Cardiac muscle cell (in vitro differentiated cells and primary cell): ENCODE data around the gene PARVB. TPM values are rescaled to one million over a fixed set of nuclear protein-coding genes. Genes with fewer than 3 reads are reported as not detected.

Source experiments
- DNase-seq, 2 donors: peaks; one replicate each; pipeline versions ENCODE4 v3.0.0 to v3.0.0-alpha.2; 2010 to 2017; ENCODE audit warnings: low read depth in 1 of 2, low spot score in 1 of 2
- H3K27ac ChIP-seq: fragments of 200-600 bp; sonication (generic); 2 replicates; pipeline ENCODE4 v1.5.1; 2016
- H3K27me3 ChIP-seq: fragments of 200-600 bp; sonication (generic); 2 replicates; pipeline ENCODE4 v1.6.0; 2016; ENCODE audit warnings: control low read depth
- H3K36me3 ChIP-seq: fragments of 200-600 bp; sonication (generic); 2 replicates; pipeline ENCODE4 v1.5.1; 2016; ENCODE audit warnings: control low read depth
- H3K4me1 ChIP-seq: fragments of 200-600 bp; sonication (generic); 2 replicates; pipeline ENCODE4 v1.8.1; 2017; ENCODE audit warnings: low read depth, mild to moderate bottlenecking, mixed run types
- H3K4me3 ChIP-seq: fragments of 200-600 bp; sonication (generic); 2 replicates; pipeline ENCODE4 v1.5.1; 2016; ENCODE audit warnings: mild to moderate bottlenecking
- H3K9me3 ChIP-seq: fragments of 200-600 bp; sonication (generic); 2 replicates; pipeline ENCODE4 v1.5.1; 2017; ENCODE audit warnings: low read depth, mild to moderate bottlenecking, control low read depth
- CTCF ChIP-seq: IDR thresholded peaks from 2 replicates; pipeline ENCODE4 v1.5.1; 2012; ENCODE audit warnings: low read depth, mild to moderate bottlenecking, low read length
- polyA plus RNA-seq: library from polyadenylated mRNA; unstranded; fragments of >200 nt; fragmentation: Nextera tagmentation; extraction: Ambion mirVana; gene quantifications from 2 replicates; pipeline ENCODE4 v1.2.1, GENCODE V29; 2016
- total RNA-seq: library from RNA; depleted of rRNA; stranded (reverse); fragments of >200 nt; gene quantifications from 2 replicates; pipeline ENCODE4 v1.2.3, GENCODE V29; 2016

PARVB gene
- total and polyA plus RNA-seq, 2 experiments from 2014 or later, result 30.6 to 46.0 TPM

- Histone ChIP-seq H3K4me3 (no peak overlapping the region), H3K9me3 (no peaks in the 10 kb centered on the region), H3K27ac (no peak overlapping the region), H3K27me3 (no peaks in the 10 kb centered on the region), H3K36me3 (peaks cover 43% of the 10 kb centered on the region), H3K4me1 (no peaks in the 10 kb centered on the region)
- no peak for TF ChIP-seq CTCF
- no peak for DNase-seq
These were observed 34.1 kb upstream of the PARVB start for GRCh38 chr22:43990044-43990443.

DNA sequence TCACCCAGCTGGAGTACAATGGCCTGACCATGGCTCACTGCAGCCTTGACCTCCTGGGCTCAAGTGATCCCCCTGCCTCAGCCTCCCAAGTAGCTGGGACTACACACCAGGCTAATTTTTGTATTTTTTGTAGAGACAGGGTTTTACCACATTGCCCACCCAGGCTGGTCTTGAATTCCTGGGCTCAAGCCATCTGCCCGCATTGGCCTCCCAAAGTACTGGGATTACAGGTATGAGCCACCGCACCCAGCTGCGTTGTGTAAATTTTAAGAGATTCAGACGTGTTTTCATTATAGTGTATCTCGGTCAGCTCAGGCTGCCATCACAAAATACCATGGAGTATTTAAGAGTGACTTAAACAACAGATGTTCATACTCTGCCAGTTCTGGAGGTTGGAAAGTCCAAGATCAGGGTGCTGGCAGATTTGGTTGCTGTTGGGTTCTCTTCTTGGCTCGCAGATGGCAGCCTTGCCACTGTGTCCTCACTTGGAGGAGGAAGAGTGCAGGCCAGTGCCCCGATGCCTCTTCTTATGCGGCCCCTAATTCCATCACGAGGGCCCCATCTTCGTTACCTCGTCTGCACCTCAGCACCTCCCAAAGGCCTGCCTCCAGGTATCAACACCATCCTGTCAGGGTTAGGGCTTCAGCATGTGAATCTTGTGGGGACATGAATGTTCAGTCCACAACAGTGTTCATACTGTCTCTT is 32.6 kb upstream of the PARVB start:
- no peak for TF ChIP-seq CTCF
- peaks cover 38% of the 10 kb centered on the region for H3K36me3 ChIP-seq
- H3K4me3 ChIP-seq, result no peak overlapping the region
- DNase-seq, result no peak
- H3K4me1 ChIP-seq, result no peaks in the 10 kb centered on the region
- H3K9me3 ChIP-seq, result no peaks in the 10 kb centered on the region
- no peak overlapping the region for H3K27ac ChIP-seq
- no peaks in the 10 kb centered on the region for H3K27me3 ChIP-seq

GRCh38 chr22:43992331-43992821 is 31.7 kb upstream of the PARVB start:
- TF ChIP-seq CTCF, result no peak
- peak in 1 of 2 donors; percentile 15 for DNase-seq
- H3K4me1 ChIP-seq, result no peaks in the 10 kb centered on the region

DNA sequence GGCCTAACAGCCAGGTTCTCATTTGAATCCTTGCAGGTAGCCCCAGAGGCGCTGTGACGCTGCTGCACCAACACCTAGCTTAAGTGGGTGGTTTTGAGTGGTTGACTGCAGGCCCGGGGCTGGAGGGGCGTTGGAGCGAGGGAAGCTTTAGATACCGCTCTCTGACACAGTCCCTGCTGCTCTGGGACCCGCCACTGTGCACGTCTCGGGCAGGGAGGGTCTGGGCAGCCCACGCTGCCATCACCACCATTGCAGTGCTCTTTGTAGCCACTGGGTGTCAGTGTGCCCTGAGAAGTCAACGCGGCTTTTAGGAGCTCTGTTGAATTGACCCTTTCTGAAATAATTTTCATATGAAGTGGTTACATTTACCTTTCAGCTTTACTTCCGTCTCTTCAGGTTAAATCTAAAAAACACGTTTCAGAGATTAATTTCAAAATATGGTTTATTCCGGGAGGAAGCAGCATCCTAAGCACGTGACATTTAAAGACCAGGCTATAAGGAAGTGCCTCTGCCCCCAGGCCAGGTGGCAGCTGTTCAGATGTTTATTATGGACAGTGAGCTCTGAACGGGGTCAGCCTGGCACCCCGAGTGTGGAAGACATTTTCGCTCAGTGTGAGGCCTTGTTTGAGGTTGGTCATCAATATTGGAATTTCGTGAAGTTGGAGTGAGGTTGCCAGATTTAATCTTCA is 30.9 kb upstream of the PARVB start:
- Histone ChIP-seq H3K9me3 (no peaks in the 10 kb centered on the region), H3K4me1 (no peaks in the 10 kb centered on the region), H3K27me3 (no peaks in the 10 kb centered on the region), H3K4me3 (no peak overlapping the region), H3K36me3 (peaks cover 33% of the 10 kb centered on the region), H3K27ac (no peak overlapping the region)
- peak; percentile 74 to 77 for DNase-seq
- peak; percentile 98 for TF ChIP-seq CTCF

More at GRCh38 chr22:43992331-43992821, 31.7 kb upstream of the PARVB start:
- Histone ChIP-seq H3K36me3 (peaks cover 35% of the 10 kb centered on the region), H3K27me3 (no peaks in the 10 kb centered on the region), H3K9me3 (no peaks in the 10 kb centered on the region), H3K4me3 (no peak overlapping the region), H3K27ac (no peak overlapping the region)

- no peaks in the 10 kb centered on the region for H3K9me3 ChIP-seq
- H3K4me1 ChIP-seq, result no peaks in the 10 kb centered on the region
- no peak for DNase-seq
- no peak overlapping the region for H3K4me3 ChIP-seq
- peaks cover 33% of the 10 kb centered on the region for H3K36me3 ChIP-seq
- no peaks in the 10 kb centered on the region for H3K27me3 ChIP-seq
- no peak for TF ChIP-seq CTCF
- H3K27ac ChIP-seq, result no peak overlapping the region
These were observed 30.1 kb upstream of the PARVB start for GRCh38 chr22:43994006-43994405.
